Spleen (tissue), 7 donors: Measurements from ENCODE around the gene LGR6.

Experiments used
- POLR2A ChIP-seq, 3 donors: fragments of 450-650 bp; IDR thresholded peaks; one replicate each; pipeline ENCODE4 v1.5.1; 2017; ENCODE audit warnings: antibody characterized with exemption in 3 of 3, mild to moderate bottlenecking in 1 of 3
- POLR2AphosphoS5 ChIP-seq, 3 donors: sonication (generic); formaldehyde crosslinking; IDR thresholded peaks; one replicate each; pipeline ENCODE4 v1.5.1; 2017; ENCODE audit warnings: antibody characterized with exemption in 3 of 3
- TF ChIP-seq, protein P1 (sequence below), 11 experiments: fragments of 200-600 bp in 7 of 11; fragments of 450-650 bp in 4 of 11; sonication (generic) in 4 of 11; IDR thresholded peaks in 8 of 11; conservative IDR thresholded peaks in 3 of 11; 1 replicate in 7 of 11; 2 replicates in 4 of 11; pipeline versions ENCODE4 v1.4.0 to v1.8.0; 2016 to 2021; ENCODE audit warnings: antibody characterized with exemption in 11 of 11, inconsistent platforms in 4 of 11, mild to moderate bottlenecking in 1 of 11
- donor health status: DM: no; HTN: no; CAD: no; lungs with moderate emphysema.
- donor health status: DM: no; HTN: no; CAD: no.
- donor health status: DM: no; HTN: no; CAD: no.

- TF ChIP-seq, protein P1, sequence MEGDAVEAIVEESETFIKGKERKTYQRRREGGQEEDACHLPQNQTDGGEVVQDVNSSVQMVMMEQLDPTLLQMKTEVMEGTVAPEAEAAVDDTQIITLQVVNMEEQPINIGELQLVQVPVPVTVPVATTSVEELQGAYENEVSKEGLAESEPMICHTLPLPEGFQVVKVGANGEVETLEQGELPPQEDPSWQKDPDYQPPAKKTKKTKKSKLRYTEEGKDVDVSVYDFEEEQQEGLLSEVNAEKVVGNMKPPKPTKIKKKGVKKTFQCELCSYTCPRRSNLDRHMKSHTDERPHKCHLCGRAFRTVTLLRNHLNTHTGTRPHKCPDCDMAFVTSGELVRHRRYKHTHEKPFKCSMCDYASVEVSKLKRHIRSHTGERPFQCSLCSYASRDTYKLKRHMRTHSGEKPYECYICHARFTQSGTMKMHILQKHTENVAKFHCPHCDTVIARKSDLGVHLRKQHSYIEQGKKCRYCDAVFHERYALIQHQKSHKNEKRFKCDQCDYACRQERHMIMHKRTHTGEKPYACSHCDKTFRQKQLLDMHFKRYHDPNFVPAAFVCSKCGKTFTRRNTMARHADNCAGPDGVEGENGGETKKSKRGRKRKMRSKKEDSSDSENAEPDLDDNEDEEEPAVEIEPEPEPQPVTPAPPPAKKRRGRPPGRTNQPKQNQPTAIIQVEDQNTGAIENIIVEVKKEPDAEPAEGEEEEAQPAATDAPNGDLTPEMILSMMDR (IDR thresholded peaks at IDR 0.05 in 8 of 11, conservative IDR thresholded peaks at IDR 0.05 in 3 of 11) = no peak
- TF ChIP-seq POLR2A (IDR thresholded peaks at IDR 0.05) = no peak
- no peak for TF ChIP-seq POLR2AphosphoS5 (IDR thresholded peaks at IDR 0.05)
Observed at GRCh38 chr1:202285908-202286307, 92.3 kb downstream of the LGR6 start.
